Hepatocyte (in vitro differentiated cells): Measurements from ENCODE around the gene OR6C75. TPM values are rescaled to one million over a fixed set of nuclear protein-coding genes. Genes with fewer than 3 reads are reported as not detected.

Experiments used
- DNase-seq: peaks from one replicate; pipeline ENCODE4 v3.0.0-alpha.2; 2016; ENCODE audit warnings: low spot score
- H2AFZ ChIP-seq: fragments of 200-600 bp; sonication (generic); 2 replicates; pipeline ENCODE4 v1.6.0; 2016; ENCODE audit warnings: antibody characterized with exemption, mild to moderate bottlenecking
- H3K27ac ChIP-seq: fragments of 200-600 bp; sonication (generic); 2 replicates; pipeline ENCODE4 v1.5.1; 2016; ENCODE audit warnings: mild to moderate bottlenecking
- H3K27me3 ChIP-seq: fragments of 200-600 bp; sonication (generic); 2 replicates; pipeline ENCODE4 v1.6.1; 2016
- H3K36me3 ChIP-seq: fragments of 200-600 bp; sonication (generic); replicated peaks from 2 replicates; pipeline ENCODE4 v1.5.1; 2016; ENCODE audit warnings: low read depth; ENCODE audit not compliant: insufficient read depth
- H3K4me1 ChIP-seq: fragments of 200-600 bp; sonication (generic); 2 replicates; pipeline ENCODE4 v1.5.1; 2016; ENCODE audit warnings: mild to moderate bottlenecking, moderate library complexity; ENCODE audit not compliant: insufficient read depth
- H3K4me2 ChIP-seq: fragments of 200-600 bp; sonication (generic); 2 replicates; pipeline ENCODE4 v1.6.0; 2016
- H3K4me3 ChIP-seq: fragments of 200-600 bp; sonication (generic); 2 replicates; pipeline ENCODE4 v1.5.1; 2016; ENCODE audit warnings: mild to moderate bottlenecking
- H3K79me2 ChIP-seq: fragments of 200-600 bp; sonication (generic); 2 replicates; pipeline ENCODE4 v1.6.0; 2017; ENCODE audit warnings: mild to moderate bottlenecking
- H3K9me2 ChIP-seq: fragments of 200-600 bp; sonication (generic); replicated peaks from 2 replicates; pipeline ENCODE4 v1.6.0; 2017; ENCODE audit warnings: mild to moderate bottlenecking; ENCODE audit not compliant: insufficient read depth
- H3K9me3 ChIP-seq: fragments of 200-600 bp; sonication (generic); 2 replicates; pipeline ENCODE4 v1.5.1; 2016; ENCODE audit warnings: low read depth, mild to moderate bottlenecking
- H4K20me1 ChIP-seq: fragments of 200-600 bp; sonication (generic); 2 replicates; pipeline ENCODE4 v1.6.0; 2016; ENCODE audit warnings: mild to moderate bottlenecking; ENCODE audit not compliant: insufficient read depth, poor library complexity, severe bottlenecking
- EZH2 ChIP-seq: fragments of 200-600 bp; sonication (generic); IDR thresholded peaks from 2 replicates; pipeline ENCODE4 v1.6.1; 2016; ENCODE audit warnings: antibody characterized with exemption, mild to moderate bottlenecking, borderline replicate concordance
- EZH2phosphoT487 ChIP-seq: fragments of 200-600 bp; sonication (generic); IDR thresholded peaks from one replicate; pipeline ENCODE4 v1.6.1; 2018; ENCODE audit warnings: antibody characterized with exemption, mild to moderate bottlenecking, low read depth, moderate library complexity; ENCODE audit not compliant: unreplicated experiment, severe bottlenecking
- WGBS: methylation state at CpG from one replicate; pipeline ENCODE4 v1.1.6; 2016; ENCODE audit warnings: low lambda C conversion rate; ENCODE audit errors: missing lambda C conversion rate; 5-methylcytosine and 5-hydroxymethylcytosine counted together
- polyA plus RNA-seq: library from polyadenylated mRNA; unstranded; fragments of >200 nt; fragmentation: Nextera tagmentation; extraction: Ambion mirVana; gene quantifications from 2 replicates; pipeline ENCODE4 v1.2.1, GENCODE V29; 2016
- total RNA-seq: library from RNA; depleted of rRNA; stranded (reverse); fragments of >200 nt; gene quantifications from 2 replicates; pipeline ENCODE4 v1.2.3, GENCODE V29; 2014
- TF ChIP-seq, protein P1 (sequence below): fragments of 200-600 bp; sonication (generic); IDR thresholded peaks from 2 replicates; pipeline ENCODE4 v1.5.1; 2016; ENCODE audit warnings: antibody characterized with exemption, mild to moderate bottlenecking; ENCODE audit not compliant: poor library complexity

OR6C75 gene
- total and polyA plus RNA-seq, 2 experiments from 2014 or later = not detected

GRCh38 chr12:55372521-55372920 lies 9.7 kb downstream of the OR6C75 start:
- Histone ChIP-seq H3K27me3 (no peaks in the 10 kb centered on the region), H3K9me2 (no peaks in the 10 kb centered on the region), H2AFZ (no peak overlapping the region), H3K4me1 (no peaks in the 10 kb centered on the region), H3K79me2 (no peaks in the 10 kb centered on the region), H3K27ac (no peak overlapping the region), H3K36me3 (no peaks in the 10 kb centered on the region), H3K9me3 (no peaks in the 10 kb centered on the region), H3K4me3 (no peak overlapping the region), H4K20me1 (no peaks in the 10 kb centered on the region), H3K4me2 (no peak overlapping the region)
- no peak for DNase-seq
- TF ChIP-seq, protein P1, sequence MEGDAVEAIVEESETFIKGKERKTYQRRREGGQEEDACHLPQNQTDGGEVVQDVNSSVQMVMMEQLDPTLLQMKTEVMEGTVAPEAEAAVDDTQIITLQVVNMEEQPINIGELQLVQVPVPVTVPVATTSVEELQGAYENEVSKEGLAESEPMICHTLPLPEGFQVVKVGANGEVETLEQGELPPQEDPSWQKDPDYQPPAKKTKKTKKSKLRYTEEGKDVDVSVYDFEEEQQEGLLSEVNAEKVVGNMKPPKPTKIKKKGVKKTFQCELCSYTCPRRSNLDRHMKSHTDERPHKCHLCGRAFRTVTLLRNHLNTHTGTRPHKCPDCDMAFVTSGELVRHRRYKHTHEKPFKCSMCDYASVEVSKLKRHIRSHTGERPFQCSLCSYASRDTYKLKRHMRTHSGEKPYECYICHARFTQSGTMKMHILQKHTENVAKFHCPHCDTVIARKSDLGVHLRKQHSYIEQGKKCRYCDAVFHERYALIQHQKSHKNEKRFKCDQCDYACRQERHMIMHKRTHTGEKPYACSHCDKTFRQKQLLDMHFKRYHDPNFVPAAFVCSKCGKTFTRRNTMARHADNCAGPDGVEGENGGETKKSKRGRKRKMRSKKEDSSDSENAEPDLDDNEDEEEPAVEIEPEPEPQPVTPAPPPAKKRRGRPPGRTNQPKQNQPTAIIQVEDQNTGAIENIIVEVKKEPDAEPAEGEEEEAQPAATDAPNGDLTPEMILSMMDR = no peak
- TF ChIP-seq EZH2phosphoT487 (no peak), EZH2 (no peak)
- 74% methylated on average over 4 of the region's 4 CpGs for WGBS

GRCh38 chr12:55385891-55386290 lies 23.1 kb downstream of the OR6C75 start:
- TF ChIP-seq EZH2phosphoT487 (no peak), EZH2 (no peak)
- TF ChIP-seq, protein P1 = no peak
- no peaks in the 10 kb centered on the region for H3K79me2 ChIP-seq
- H3K27ac ChIP-seq = no peak overlapping the region
- H3K4me1 ChIP-seq = no peaks in the 10 kb centered on the region
- no peak overlapping the region for H3K4me3 ChIP-seq
- H3K9me3 ChIP-seq = no peaks in the 10 kb centered on the region
- H4K20me1 ChIP-seq = no peaks in the 10 kb centered on the region
- H3K27me3 ChIP-seq = no peaks in the 10 kb centered on the region
- no peak overlapping the region for H3K4me2 ChIP-seq
- no peaks in the 10 kb centered on the region for H3K36me3 ChIP-seq
- no peaks in the 10 kb centered on the region for H3K9me2 ChIP-seq
- no peak for DNase-seq
- no peak overlapping the region for H2AFZ ChIP-seq

- Histone ChIP-seq H3K9me3 (no peaks in the 10 kb centered on the region), H3K9me2 (no peaks in the 10 kb centered on the region), H2AFZ (no peak overlapping the region), H3K27ac (no peak overlapping the region), H4K20me1 (no peaks in the 10 kb centered on the region), H3K27me3 (no peaks in the 10 kb centered on the region), H3K79me2 (no peaks in the 10 kb centered on the region), H3K4me3 (no peak overlapping the region), H3K36me3 (no peaks in the 10 kb centered on the region), H3K4me1 (no peaks in the 10 kb centered on the region), H3K4me2 (no peak overlapping the region)
- WGBS = 89% methylated on average over 23 of the region's 23 CpGs
- TF ChIP-seq EZH2phosphoT487 (no peak), EZH2 (no peak)
- TF ChIP-seq, protein P1 = no peak
- DNase-seq = no peak
These were observed 29.4 kb downstream of the OR6C75 start for GRCh38 chr12:55392032-55392795.
